Measurements from ENCODE around the gene FBXL19. TPM values are rescaled to one million over a fixed set of nuclear protein-coding genes. Genes with fewer than 3 reads are reported as not detected.

The FBXL19 gene
- total RNA-seq, 1 donor from 2014 or later, result 66.9 TPM

DNA sequence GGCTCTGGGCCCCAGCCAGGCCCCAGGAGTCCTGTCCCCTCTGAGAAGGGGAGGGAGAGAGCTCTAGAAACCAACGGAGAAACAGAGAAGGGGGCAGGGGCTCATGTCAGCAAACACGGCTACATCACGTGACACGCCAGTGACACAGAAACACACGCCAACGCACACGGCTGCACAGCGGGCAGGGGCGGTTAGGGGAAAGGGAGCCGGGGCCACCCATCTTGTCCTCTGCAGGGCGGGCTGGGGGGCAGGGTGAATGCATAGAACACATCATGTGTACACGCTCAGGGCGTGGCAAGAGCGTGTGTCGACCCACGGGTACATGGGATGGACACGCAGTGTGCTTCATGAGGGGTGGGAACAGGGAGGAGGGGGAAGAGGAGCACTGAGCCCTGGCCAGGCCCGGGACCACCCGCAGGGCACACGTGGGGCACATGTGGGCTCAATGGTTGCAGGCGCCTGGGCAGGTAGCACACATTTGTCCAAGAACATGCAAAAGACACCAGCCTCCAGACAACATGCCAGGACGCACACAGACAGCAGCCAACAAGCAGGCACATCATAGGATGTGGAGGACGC lies 66.2 kb downstream of the FBXL19 start:
- Histone ChIP-seq H3K27ac (no peak overlapping the region), H3K4me3 (no peak overlapping the region), H3K9me3 (no peaks in the 10 kb centered on the region), H3K27me3 (no peaks in the 10 kb centered on the region), H3K4me1 (peaks cover 3 to 11% of the 10 kb centered on the region in 2 donors), H3K36me3 (no peaks in the 10 kb centered on the region)
- no peak for DNase-seq (ENCODE audit: low spot score in 2 of 2)
- TF ChIP-seq, protein P1, sequence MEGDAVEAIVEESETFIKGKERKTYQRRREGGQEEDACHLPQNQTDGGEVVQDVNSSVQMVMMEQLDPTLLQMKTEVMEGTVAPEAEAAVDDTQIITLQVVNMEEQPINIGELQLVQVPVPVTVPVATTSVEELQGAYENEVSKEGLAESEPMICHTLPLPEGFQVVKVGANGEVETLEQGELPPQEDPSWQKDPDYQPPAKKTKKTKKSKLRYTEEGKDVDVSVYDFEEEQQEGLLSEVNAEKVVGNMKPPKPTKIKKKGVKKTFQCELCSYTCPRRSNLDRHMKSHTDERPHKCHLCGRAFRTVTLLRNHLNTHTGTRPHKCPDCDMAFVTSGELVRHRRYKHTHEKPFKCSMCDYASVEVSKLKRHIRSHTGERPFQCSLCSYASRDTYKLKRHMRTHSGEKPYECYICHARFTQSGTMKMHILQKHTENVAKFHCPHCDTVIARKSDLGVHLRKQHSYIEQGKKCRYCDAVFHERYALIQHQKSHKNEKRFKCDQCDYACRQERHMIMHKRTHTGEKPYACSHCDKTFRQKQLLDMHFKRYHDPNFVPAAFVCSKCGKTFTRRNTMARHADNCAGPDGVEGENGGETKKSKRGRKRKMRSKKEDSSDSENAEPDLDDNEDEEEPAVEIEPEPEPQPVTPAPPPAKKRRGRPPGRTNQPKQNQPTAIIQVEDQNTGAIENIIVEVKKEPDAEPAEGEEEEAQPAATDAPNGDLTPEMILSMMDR (IDR thresholded peaks at IDR 0.05), result no peak
- intact Hi-C loops (cut with DNase I), result no loop called here

DNA sequence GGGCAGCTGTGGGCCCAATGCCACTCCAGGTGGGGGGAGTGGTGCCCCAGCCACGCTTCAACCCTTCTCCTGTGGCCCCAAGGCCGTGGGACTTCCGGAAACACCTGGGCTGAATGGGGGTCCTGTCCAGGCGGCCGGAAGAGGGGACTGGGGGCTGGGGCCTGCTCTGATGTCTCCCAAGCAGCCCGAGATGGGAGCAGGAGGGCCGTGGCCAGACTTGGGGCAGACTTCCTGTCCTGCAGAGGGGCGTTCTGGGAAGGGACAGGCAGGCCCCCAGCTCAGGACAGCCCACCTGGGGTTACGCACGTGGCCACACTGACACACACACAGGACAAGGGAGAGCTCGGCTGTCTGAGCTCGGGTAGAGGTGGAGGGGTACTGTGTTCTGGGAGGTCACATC lies 66.7 kb downstream of the FBXL19 start:
- no peak for DNase-seq (ENCODE audit: low spot score in 2 of 2)
- intact Hi-C loops (cut with DNase I), result no loop called here
- Histone ChIP-seq H3K36me3 (no peaks in the 10 kb centered on the region), H3K27ac (no peak overlapping the region), H3K4me1 (peaks cover 3 to 11% of the 10 kb centered on the region in 2 donors), H3K4me3 (no peak overlapping the region), H3K9me3 (no peaks in the 10 kb centered on the region), H3K27me3 (no peaks in the 10 kb centered on the region)
- TF ChIP-seq, protein P1 (IDR thresholded peaks at IDR 0.05), result no peak

DNA sequence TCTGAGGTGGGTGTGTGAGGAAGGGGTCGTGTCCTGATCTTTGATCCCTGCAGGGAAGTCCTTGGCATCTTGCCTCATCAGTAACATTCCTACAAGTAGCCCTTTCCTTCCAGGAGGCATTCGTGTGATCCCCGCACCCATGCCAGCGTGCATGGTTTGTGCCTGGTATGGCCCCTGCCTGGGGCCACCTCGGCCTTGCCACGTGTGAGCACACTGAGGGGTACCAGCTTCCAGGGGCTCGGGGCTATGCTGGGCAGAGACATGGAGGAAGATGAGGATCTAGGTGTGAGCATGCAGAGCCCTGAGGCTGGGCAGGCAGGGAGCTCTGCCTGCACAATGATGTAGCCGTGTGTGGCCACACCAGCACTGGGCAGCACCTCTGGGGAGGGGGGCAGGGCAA lies 67.7 kb downstream of the FBXL19 start:
- Histone ChIP-seq H3K36me3 (no peaks in the 10 kb centered on the region), H3K4me1 (peaks cover 0 to 1% of the 10 kb centered on the region in 2 donors), H3K4me3 (no peak overlapping the region), H3K27me3 (no peaks in the 10 kb centered on the region), H3K27ac (no peak overlapping the region), H3K9me3 (no peaks in the 10 kb centered on the region)
- intact Hi-C loops (cut with DNase I), result no loop called here
- TF ChIP-seq, protein P1 (IDR thresholded peaks at IDR 0.05), result no peak
- DNase-seq (ENCODE audit: low spot score in 2 of 2), result no peak

DNA sequence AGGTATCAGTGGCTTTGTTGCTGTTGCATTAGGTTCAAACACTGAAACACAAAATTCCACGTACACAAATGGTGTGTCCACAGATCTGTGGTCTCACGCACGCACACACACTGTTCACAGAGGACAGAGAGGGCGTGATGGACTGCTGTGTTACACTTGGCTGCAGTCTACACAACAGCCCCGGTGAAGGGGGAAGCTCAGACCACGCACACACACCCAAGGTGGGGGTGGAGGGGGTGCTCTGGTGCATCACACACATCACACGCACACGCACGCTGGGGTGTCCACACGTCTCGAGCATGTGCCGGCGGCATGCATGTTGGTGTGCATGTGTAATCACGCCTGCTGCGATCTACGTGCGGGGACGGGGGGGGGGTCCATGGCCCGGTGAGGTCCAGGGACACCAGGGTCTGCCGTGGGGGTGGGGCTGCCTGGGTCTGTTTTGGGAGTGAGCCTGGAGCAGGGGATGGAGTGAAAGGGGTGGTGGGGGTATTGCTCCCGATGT lies 69.0 kb downstream of the FBXL19 start:
- Histone ChIP-seq H3K27ac (no peak overlapping the region), H3K36me3 (no peaks in the 10 kb centered on the region), H3K27me3 (no peaks in the 10 kb centered on the region), H3K4me3 (no peak overlapping the region), H3K4me1 (peaks cover under 1 to 8% of the 10 kb centered on the region in 2 donors), H3K9me3 (no peaks in the 10 kb centered on the region)
- intact Hi-C loops (cut with DNase I), result no loop called here
- TF ChIP-seq, protein P1 (IDR thresholded peaks at IDR 0.05), result no peak
- no peak for DNase-seq (ENCODE audit: low spot score in 2 of 2)

DNA sequence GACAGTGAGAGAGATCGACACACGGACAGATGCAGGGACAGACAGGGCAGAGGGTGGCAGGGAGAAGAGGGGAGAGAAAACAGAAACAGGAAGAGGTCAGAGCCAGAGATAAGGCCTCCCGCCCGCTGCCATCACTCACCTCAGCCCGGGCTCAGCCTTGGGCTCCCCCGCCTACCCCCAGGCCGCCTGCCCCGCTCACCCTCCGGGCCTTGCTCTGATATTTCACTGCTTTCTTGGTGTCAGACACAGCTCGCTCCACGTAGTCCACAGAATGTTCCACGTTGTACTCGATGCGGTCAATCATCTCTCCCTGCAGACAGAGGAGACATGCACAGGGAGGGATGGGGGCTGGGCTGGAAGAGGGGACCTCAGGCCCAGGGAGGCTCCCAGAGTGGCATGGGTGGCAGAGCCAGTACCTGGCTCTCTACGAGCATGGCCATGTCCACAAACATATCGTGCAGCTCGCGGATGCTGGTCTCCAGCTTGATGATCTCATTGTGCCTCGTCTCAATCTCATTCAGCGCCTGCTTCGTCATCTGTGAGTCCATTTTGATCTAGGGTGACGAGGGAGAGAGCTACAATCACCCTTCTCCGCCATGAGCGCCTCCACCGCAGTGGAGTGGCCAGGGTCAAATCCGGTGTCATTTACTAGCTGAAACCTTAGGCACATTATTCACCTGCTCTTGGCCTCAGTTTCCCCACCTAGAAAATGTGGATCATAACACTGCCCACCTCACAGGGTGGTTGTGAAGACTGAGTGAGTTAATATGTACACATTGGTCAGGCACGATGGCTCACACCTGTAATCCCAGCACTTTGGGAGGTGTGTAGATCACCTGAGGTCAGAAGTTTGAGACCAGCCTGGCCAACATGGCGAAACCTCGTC lies 69.8 kb downstream of the FBXL19 start:
- H3K9me3 ChIP-seq, result no peaks in the 10 kb centered on the region
- TF ChIP-seq, protein P1 (IDR thresholded peaks at IDR 0.05), result no peak
- no peak overlapping the region for H3K4me3 ChIP-seq
- H3K27ac ChIP-seq, result no peak overlapping the region
- no peak for DNase-seq (ENCODE audit: low spot score in 2 of 2)
- no peaks in the 10 kb centered on the region for H3K36me3 ChIP-seq
- no peaks in the 10 kb centered on the region for H3K27me3 ChIP-seq
- intact Hi-C loops (cut with DNase I), result no loop called here
- H3K4me1 ChIP-seq, result peaks cover 9 to 16% of the 10 kb centered on the region in 2 donors
